SJCRH30 (cell line): ENCODE data around the gene IL1RN. TPM values are rescaled to one million over a fixed set of nuclear protein-coding genes. Genes with fewer than 3 reads are reported as not detected.
A peak's percentile ranks its signal among the peaks of the same experiment; 100 is the strongest.

Experiments
- DNase-seq, 2 experiments: peaks; one replicate each; pipeline ENCODE4 v3.0.0-alpha.2; 2015 to 2020
- H3K27ac ChIP-seq: fragments of 250-450 bp; sonication (Bioruptor Pico); 2 replicates; pipeline ENCODE4 v1.5.1; 2020; ENCODE audit warnings: mild to moderate bottlenecking, moderate library complexity
- H3K27me3 ChIP-seq: fragments of 250-450 bp; sonication (Bioruptor Pico); 2 replicates; pipeline ENCODE4 v1.5.1; 2020; ENCODE audit warnings: mild to moderate bottlenecking, moderate library complexity
- H3K36me3 ChIP-seq: fragments of 250-450 bp; sonication (Bioruptor Pico); 2 replicates; pipeline ENCODE4 v1.5.1; 2020; ENCODE audit warnings: mild to moderate bottlenecking, moderate library complexity
- H3K4me1 ChIP-seq: fragments of 250-450 bp; sonication (Bioruptor Pico); 2 replicates; pipeline ENCODE4 v1.5.1; 2020; ENCODE audit warnings: mild to moderate bottlenecking, moderate library complexity
- H3K4me3 ChIP-seq: fragments of 250-450 bp; sonication (Bioruptor Pico); 2 replicates; pipeline ENCODE4 v1.5.1; 2020; ENCODE audit warnings: mild to moderate bottlenecking, moderate library complexity
- H3K9me3 ChIP-seq: fragments of 250-450 bp; sonication (Bioruptor Pico); replicated peaks from 2 replicates; pipeline ENCODE4 v1.5.1; 2020; ENCODE audit warnings: mild to moderate bottlenecking, moderate library complexity
- total RNA-seq: library from RNA; depleted of rRNA; stranded (reverse); fragments of >200 nt; shearing (Covaris generic); gene quantifications from 2 replicates; pipeline ENCODE4 v1.2.3, GENCODE V29; 2014; rRNA removed

IL1RN gene
- total RNA-seq, 1 experiment from 2014 or later: not detected

DNA sequence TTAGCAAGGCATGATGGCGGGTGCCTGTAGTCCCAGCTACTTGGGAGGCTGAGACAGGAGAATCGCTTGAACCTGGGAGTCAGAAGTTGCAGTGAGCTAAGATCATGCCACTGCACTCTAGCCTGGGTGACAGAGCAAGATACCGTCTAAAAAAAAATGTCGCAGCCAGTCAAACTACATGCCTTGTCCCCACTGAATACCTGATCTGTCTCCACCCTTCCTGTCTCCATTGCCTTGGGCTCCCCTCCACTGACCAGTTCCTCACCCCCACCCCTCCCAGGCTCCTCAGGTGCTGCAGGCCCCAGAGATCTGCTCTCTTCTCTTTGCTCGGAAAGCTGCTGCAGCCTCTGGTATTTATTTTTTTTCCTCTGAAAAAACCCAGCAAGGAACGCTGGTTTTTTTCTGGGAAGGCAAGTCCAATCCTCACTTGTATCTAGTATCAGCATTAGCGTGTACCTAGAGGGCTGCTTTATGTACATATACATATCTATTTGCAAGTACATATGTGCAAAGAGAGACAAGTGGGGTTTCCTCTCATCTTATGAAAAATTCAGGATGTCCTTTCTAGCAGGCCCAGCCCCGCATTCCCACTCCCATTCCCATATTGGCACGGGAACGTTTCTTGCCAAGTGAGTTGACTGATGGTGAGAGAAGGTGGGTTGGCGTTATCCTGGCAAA, 50.8 kb downstream of the IL1RN start:
- peaks cover 10% of the 10 kb centered on the region; the same call in 1 of the 2 replicates for H3K27me3 ChIP-seq
- no peak overlapping the region for H3K4me3 ChIP-seq
- no peaks in the 10 kb centered on the region for H3K9me3 ChIP-seq
- H3K4me1 ChIP-seq: peaks cover 6% of the 10 kb centered on the region
- DNase-seq: no peak
- H3K27ac ChIP-seq: no peak overlapping the region
- H3K36me3 ChIP-seq: no peaks in the 10 kb centered on the region

DNA sequence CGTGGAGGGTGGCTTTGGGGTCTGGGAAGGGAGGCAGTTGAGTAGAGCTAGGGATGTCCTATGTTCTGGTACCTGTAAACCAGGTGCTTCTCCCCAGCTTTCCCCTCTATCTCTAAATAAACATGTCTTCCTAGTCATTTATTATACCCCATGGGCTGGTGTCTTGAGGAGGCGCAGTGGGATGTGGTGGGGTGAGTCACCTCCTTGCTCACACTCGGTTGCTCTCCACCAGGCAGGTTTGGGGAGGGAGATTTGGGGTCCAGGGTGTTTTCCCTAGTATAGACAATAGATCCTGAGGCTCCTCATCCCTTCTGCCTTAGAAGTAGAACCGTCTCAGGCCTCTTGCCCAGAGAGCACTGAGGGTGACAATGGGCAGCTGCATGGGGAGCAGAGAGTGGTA, 51.5 kb downstream of the IL1RN start:
- Histone ChIP-seq H3K4me3 (no peak overlapping the region), H3K27me3 (peaks cover 10% of the 10 kb centered on the region; the same call in 1 of the 2 replicates), H3K27ac (no peak overlapping the region), H3K9me3 (no peaks in the 10 kb centered on the region), H3K4me1 (peaks cover 6% of the 10 kb centered on the region), H3K36me3 (no peaks in the 10 kb centered on the region)
- DNase-seq: no peak

DNA sequence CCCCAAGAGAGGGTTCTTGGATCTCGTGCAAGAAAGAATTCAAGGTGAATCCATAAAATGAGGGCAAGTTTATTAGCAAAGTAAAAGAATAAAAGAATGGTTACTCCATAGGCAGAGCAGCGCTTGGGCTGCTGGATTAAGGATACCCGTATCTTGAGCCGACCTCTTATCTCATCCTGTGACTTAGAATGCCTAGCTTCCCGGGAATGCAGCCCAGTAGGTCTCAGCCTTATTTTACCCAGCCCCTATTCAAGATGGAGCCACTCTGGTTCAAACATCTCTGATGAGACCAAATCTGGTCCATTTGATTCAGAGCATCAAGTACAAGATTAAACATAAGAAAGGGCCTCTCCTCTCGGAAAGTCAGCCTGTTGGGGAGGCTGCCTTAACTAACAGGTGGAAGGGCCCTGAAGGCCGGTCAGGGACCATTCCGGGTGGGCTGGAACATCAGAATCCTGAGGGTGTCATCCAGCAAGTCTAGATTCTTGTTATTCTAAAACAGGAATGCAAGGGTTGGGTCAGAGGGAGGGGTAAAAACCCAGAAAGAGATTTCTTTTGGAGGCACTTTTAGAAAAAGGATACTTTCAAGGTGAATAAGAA, 52.1 kb downstream of the IL1RN start:
- H3K27ac ChIP-seq: no peak overlapping the region
- no peak overlapping the region for H3K4me3 ChIP-seq
- H3K27me3 ChIP-seq: peaks cover 10% of the 10 kb centered on the region; the same call in 1 of the 2 replicates
- H3K4me1 ChIP-seq: peaks cover 6% of the 10 kb centered on the region
- DNase-seq: no peak
- no peaks in the 10 kb centered on the region for H3K36me3 ChIP-seq
- no peaks in the 10 kb centered on the region for H3K9me3 ChIP-seq

DNA sequence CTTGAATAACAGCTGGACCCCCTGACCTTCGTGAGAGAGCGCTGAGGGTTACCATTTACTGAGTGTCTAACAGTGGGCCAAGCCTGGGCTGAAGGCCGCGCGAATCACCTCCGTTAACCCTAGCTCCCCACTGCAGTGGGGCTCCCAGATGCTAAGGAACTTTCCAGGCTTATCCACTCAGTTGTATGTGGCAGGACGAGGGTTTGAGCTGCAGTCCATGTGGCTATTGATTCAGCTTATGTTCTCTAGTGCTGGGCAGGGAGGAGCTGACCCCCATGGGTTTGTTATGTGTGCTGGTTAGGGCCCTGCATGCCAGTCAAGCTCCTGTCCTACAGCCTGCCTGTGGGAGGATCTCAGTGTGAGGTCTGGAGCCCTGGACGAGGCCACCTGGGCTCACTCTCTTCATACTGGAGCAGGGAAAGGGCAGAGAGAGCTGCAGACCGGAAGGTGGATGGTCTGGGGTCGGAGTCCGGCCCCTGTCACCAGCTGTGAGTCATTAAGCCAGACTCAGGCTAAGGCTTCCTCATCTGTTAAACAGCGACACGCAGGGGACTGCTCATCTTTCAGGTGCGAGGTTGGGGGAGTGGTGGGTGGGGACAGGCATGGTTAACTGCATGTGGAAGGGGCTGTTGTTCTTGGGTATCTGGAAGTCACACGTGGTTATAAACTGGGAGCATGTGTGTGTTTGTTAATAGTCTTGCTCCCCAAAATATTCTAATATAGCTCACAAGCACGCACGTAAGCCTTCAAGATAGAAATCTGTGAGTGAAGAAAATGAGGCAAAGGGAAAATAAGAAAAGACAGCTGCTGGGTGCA, 52.9 kb downstream of the IL1RN start:
- DNase-seq: no peak
- Histone ChIP-seq H3K4me3 (no peak overlapping the region), H3K27me3 (peaks cover 10% of the 10 kb centered on the region; the same call in 1 of the 2 replicates), H3K9me3 (no peaks in the 10 kb centered on the region), H3K36me3 (no peaks in the 10 kb centered on the region), H3K4me1 (peaks cover 6% of the 10 kb centered on the region), H3K27ac (no peak overlapping the region)

DNA sequence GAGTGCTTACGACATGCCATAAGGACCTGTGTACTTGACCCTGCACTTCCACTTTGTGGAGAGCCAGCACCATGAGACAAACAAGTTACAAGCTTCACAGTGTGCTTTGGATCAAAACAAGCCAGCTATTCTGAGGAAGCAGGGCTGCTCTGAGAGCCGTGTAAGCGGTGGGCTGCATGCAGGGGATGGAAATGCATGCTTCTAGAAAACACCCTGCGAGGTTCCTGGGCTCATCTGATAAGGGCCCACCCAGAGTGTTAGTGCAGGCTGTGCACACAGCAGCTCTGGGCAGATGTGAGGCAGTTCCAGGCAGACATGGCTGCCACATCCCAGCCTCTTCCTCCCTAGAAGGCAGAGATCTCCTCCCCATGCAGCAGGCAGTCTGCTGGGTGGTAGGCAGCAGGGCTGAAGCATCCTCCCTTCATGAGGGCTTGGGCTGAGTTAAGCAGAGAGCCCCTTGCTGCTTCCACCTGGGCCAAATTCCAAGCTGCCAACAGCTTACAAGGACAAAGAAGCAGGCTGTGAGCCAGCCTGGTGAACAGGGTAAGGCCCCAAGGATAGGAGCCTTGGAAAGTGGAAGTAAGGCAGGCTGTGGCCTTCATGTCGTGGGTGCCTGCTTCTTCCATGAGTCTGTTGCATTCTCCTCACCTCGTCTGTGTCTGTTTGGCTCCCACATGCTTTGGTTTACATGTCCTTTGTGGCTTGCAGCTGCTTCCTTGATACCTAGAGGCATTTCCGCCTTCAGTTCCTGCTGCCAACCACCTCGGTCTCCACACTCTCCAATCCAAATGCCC, 54.1 kb downstream of the IL1RN start:
- DNase-seq: peak in 1 of 2 experiments; percentile 34
- no peak overlapping the region for H3K4me3 ChIP-seq
- H3K9me3 ChIP-seq: no peaks in the 10 kb centered on the region
- H3K36me3 ChIP-seq: no peaks in the 10 kb centered on the region
- peaks cover 5% of the 10 kb centered on the region; the same call in 1 of the 2 replicates for H3K27me3 ChIP-seq
- H3K4me1 ChIP-seq: peaks cover 6% of the 10 kb centered on the region
- H3K27ac ChIP-seq: no peak overlapping the region

DNA sequence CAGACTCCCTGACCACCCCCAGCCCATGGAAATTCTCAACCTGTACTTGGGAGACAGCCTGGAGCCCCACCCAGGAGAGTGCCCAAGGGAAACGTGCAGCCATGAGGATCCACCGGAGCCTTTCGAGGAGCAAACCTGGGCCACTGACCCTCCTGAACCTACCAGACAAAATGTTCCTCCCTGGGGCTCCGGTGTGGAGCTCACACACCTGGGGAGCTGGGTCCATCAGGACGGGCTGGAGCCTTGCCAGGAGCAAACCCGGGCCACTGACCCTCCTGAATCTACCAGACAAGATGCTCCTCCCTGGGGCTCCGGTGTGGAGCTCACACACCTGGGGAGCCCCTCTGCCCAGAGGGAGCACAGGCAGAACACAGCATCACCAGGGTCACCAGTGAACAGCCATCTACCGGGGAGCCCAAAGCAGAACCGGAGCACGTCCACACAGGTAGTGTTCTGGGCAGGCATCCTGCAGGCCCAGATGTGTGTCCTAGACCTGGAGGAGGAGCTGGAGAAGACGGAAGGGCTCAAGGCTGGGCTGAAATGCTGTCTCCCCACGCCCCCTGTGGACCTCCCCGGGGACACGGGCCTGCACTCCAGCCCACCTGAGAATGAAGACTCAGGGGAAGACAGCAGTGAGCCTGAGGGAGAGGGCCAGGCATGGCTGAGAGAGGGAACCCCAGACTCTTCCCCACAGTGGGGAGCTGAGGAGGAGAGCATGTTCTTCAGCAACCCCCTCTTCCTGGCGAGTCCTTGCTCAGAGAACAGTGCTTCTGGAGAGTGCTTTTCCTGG, 55.3 kb downstream of the IL1RN start:
- DNase-seq: no peak
- Histone ChIP-seq H3K27me3 (no peaks in the 10 kb centered on the region), H3K4me1 (peaks cover 6% of the 10 kb centered on the region), H3K4me3 (no peak overlapping the region), H3K27ac (no peak overlapping the region), H3K9me3 (no peaks in the 10 kb centered on the region), H3K36me3 (no peaks in the 10 kb centered on the region)

DNA sequence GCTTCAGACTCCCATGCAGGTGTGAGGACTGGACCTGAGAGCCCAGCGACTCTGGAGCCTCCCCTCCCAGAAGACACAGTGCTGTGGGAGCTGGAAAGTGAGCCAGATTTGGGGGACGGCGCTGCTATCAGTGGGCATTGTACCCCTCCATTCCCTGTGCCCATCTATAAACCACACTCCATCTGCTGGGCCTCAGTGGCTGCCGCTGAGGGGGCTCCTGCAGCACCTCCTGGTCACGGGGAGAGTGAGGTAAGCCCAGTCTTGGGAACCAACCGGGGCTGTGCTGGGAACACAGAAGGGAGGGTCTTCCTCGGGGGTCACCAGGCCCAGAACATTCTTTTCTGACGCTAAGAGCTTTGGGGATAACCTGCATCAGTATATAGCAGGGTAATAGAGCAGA, 55.9 kb downstream of the IL1RN start:
- H3K27me3 ChIP-seq: no peaks in the 10 kb centered on the region
- H3K36me3 ChIP-seq: no peaks in the 10 kb centered on the region
- no peak overlapping the region for H3K27ac ChIP-seq
- H3K4me1 ChIP-seq: peaks cover 6% of the 10 kb centered on the region
- no peak for DNase-seq
- no peak overlapping the region for H3K4me3 ChIP-seq
- H3K9me3 ChIP-seq: no peaks in the 10 kb centered on the region

Other genes with a start within 250 kb of the IL1RN start
- gene IL37, start 216.4 kb upstream of the IL1RN start, total RNA-seq: 0.22 and 0.25 TPM in 2 replicates
- not detected in 2 replicates for gene IL36G, start 149.6 kb upstream of the IL1RN start, total RNA-seq
- not detected in 2 replicates for gene IL36A, start 122.1 kb upstream of the IL1RN start, total RNA-seq
- gene IL36B, start 74.7 kb upstream of the IL1RN start, total RNA-seq: not detected in 2 replicates
- not detected in 2 replicates for gene IL36RN, start 68.4 kb upstream of the IL1RN start, total RNA-seq
- not detected in 2 replicates for gene IL1F10, start 59.6 kb upstream of the IL1RN start, total RNA-seq
- 1.5 and 2.1 TPM in 2 replicates for gene PSD4, start 46.4 kb downstream of the IL1RN start, total RNA-seq
- gene PAX8, start 151.3 kb downstream of the IL1RN start, total RNA-seq: 0.99 and 1.3 TPM in 2 replicates